Mesothelial cell of epicardium (in vitro differentiated cells): ENCODE measurements around the gene DUSP16. TPM values are rescaled to one million over a fixed set of nuclear protein-coding genes. Genes with fewer than 3 reads are reported as not detected.
"Not testable (repeated sequence)": the region's sequence is repeated elsewhere in the genome, so short reads cannot be mapped to it uniquely, and the experiment has no call there.

Source experiments
- DNase-seq, 2 experiments: peaks; one replicate each; pipeline ENCODE4 v3.0.0; 2021; ENCODE audit warnings: low spot score in 2 of 2; ENCODE audit not compliant: unreplicated experiment in 2 of 2
- H3K27ac Mint-ChIP-seq: 2 replicates; pipeline ENCODE4 v1.8.0; 2021; ENCODE audit warnings: mixed read lengths
- H3K27me3 Mint-ChIP-seq: 2 replicates; pipeline ENCODE4 v1.8.0; 2021; ENCODE audit warnings: low read depth, mixed read lengths
- H3K36me3 Mint-ChIP-seq: 2 replicates; pipeline ENCODE4 v1.8.0; 2021; ENCODE audit warnings: mixed read lengths
- H3K4me1 Mint-ChIP-seq: 2 replicates; pipeline ENCODE4 v1.8.0; 2021; ENCODE audit warnings: mixed read lengths
- H3K4me3 Mint-ChIP-seq: 2 replicates; pipeline ENCODE4 v1.8.0; 2021; ENCODE audit warnings: mild to moderate bottlenecking, moderate library complexity, mixed read lengths
- H3K9me3 Mint-ChIP-seq: 2 replicates; pipeline ENCODE4 v1.8.0; 2021; ENCODE audit warnings: mixed read lengths
- total RNA-seq: library from RNA; stranded (reverse); gene quantifications from 3 replicates; pipeline ENCODE4 v1.2.1, GENCODE V29; 2021
- TF ChIP-seq, protein P1 (sequence below): fragments of 200-600 bp; sonication (generic); IDR thresholded peaks from one replicate; pipeline ENCODE4 v1.5.0; 2021; ENCODE audit warnings: antibody characterized with exemption; ENCODE audit not compliant: unreplicated experiment

Gene DUSP16
- total RNA-seq, 1 donor from 2014 or later: 31.5 TPM

DNA sequence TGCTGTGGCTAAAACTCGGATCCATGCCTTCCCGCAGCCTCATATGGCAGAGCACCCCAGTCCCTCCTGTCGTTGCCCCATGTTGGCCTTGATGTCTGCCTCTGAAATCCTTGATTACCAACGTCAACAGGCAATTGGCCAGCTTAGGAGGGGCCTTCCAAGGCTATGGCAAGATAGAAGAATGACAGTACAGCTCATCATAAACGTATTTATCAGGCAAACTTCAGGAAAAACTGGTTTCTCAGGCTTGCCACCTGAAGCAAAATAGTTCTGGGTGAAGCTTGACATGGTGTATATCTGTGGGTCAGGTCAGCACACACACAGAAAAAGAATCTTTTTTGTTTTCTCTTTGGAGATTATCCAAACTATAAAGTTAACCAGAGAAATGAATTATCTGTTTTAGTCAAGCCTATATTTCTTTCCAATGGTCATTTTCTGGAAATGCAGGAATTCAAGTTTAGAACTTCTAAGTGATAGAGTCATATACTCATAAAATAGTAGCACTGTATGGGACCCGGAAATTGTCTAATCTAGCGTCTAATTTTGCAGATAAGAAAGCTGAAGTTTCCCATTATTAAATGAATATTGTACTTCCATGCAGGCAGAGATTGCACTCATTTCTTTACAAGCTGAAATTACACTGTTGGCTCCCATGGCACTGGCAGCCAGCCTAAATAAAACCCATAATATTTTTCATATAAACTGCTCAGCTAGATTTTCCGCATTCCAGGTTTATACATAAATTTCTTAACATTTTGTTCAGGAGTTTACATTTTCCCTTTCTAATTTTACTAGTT is 24.4 kb upstream of the DUSP16 start:
- no peaks in the 10 kb centered on the region for H3K36me3 Mint-ChIP-seq
- TF ChIP-seq, protein P1, sequence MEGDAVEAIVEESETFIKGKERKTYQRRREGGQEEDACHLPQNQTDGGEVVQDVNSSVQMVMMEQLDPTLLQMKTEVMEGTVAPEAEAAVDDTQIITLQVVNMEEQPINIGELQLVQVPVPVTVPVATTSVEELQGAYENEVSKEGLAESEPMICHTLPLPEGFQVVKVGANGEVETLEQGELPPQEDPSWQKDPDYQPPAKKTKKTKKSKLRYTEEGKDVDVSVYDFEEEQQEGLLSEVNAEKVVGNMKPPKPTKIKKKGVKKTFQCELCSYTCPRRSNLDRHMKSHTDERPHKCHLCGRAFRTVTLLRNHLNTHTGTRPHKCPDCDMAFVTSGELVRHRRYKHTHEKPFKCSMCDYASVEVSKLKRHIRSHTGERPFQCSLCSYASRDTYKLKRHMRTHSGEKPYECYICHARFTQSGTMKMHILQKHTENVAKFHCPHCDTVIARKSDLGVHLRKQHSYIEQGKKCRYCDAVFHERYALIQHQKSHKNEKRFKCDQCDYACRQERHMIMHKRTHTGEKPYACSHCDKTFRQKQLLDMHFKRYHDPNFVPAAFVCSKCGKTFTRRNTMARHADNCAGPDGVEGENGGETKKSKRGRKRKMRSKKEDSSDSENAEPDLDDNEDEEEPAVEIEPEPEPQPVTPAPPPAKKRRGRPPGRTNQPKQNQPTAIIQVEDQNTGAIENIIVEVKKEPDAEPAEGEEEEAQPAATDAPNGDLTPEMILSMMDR: no peak
- no peaks in the 10 kb centered on the region for H3K27me3 Mint-ChIP-seq
- H3K4me1 Mint-ChIP-seq: peaks cover 63% of the 10 kb centered on the region
- no peak overlapping the region for H3K4me3 Mint-ChIP-seq
- DNase-seq: no peak
- H3K27ac Mint-ChIP-seq: peak overlapping the region; percentile 92
- H3K9me3 Mint-ChIP-seq: peaks cover 6% of the 10 kb centered on the region

GRCh38 chr12:12585115-12585863 is 22.6 kb upstream of the DUSP16 start:
- peak overlapping the region; percentile 92 for H3K27ac Mint-ChIP-seq
- H3K4me1 Mint-ChIP-seq: peaks cover 68% of the 10 kb centered on the region
- no peaks in the 10 kb centered on the region for H3K27me3 Mint-ChIP-seq
- DNase-seq: no peak
- H3K36me3 Mint-ChIP-seq: no peaks in the 10 kb centered on the region
- H3K4me3 Mint-ChIP-seq: no peak overlapping the region
- peaks cover 6% of the 10 kb centered on the region for H3K9me3 Mint-ChIP-seq
- TF ChIP-seq, protein P1: no peak

DNA sequence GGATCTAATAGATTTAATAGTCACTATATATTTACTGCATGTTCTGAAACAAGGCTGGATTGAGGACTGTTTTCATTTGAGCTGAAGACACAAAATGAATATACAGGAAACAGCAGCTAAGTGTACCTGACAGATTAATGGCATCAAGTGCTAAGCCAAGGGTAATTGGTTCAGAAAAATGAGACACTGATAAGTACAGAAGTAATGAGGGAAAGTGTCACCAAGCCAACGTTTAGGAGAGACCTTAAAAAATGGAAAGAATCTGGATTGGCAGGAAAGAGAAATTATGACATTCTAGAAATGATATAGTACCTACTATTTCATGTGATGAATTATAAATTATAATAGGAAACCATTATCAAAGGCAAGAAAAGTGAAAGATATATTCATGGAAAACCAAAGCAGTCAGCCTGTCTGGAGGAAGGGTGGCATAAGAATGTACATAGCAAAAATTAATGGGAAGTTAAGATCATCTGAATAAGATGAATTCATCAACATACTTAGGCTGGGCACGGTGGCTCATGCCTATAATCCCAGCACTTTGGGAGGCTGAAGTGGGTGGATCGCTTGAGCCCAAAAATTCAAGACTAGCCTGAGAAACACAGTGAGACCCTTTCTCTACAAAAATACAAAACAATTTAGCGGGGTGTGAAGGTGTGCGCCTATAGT is 21.0 kb upstream of the DUSP16 start:
- H3K4me1 Mint-ChIP-seq: peaks cover 64% of the 10 kb centered on the region
- TF ChIP-seq, protein P1: no peak
- DNase-seq: no peak
- no peaks in the 10 kb centered on the region for H3K27me3 Mint-ChIP-seq
- H3K27ac Mint-ChIP-seq: peak overlapping the region; percentile 70
- no peaks in the 10 kb centered on the region for H3K36me3 Mint-ChIP-seq
- H3K9me3 Mint-ChIP-seq: peaks cover 4% of the 10 kb centered on the region
- no peak overlapping the region for H3K4me3 Mint-ChIP-seq

GRCh38 chr12:12582895-12583303 is 20.2 kb upstream of the DUSP16 start:
- H3K27me3 Mint-ChIP-seq: no peaks in the 10 kb centered on the region
- no peak for DNase-seq
- H3K4me1 Mint-ChIP-seq: peaks cover 60% of the 10 kb centered on the region
- peak overlapping the region; percentile 1 for H3K27ac Mint-ChIP-seq
- TF ChIP-seq, protein P1: no peak
- no peaks in the 10 kb centered on the region for H3K36me3 Mint-ChIP-seq
- no peak overlapping the region for H3K4me3 Mint-ChIP-seq
- H3K9me3 Mint-ChIP-seq: peaks cover 4% of the 10 kb centered on the region

DNA sequence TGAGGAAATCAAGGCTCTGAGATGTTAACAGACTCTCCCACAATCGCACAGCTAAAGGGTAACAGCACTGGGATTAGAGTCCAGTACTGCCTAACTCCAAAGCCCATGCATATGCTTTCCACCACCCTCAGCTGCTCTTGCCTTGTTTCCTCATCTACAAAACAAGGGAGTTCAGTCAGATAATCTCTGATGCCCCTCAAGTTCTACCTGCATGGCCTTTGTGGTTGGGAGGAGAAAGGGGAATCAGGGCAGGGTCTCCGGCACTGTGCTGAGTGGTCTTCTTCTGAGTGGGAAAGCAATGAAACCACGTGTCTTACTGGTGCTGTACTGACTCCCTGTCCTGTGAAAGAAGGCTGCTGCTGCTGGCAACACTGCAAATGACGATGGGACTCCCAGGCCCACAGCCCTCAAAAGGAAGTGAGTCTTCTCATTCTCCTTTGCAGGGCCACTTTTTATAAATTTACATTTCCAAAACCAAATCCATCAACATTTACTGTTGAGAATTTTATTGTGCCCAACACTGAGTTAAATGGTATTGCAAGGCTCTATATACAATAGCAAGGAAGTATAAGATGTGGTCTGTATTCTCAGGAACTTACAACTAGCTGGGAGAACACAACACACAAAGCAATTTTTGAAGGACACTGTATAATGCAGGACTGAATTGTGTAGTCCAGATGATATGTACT is 19.7 kb upstream of the DUSP16 start:
- Mint-ChIP-seq H3K36me3 (no peaks in the 10 kb centered on the region), H3K4me3 (no peak overlapping the region), H3K27ac (no peak overlapping the region), H3K27me3 (no peaks in the 10 kb centered on the region), H3K9me3 (peaks cover 4% of the 10 kb centered on the region), H3K4me1 (peaks cover 57% of the 10 kb centered on the region)
- DNase-seq: no peak
- TF ChIP-seq, protein P1: no peak

DNA sequence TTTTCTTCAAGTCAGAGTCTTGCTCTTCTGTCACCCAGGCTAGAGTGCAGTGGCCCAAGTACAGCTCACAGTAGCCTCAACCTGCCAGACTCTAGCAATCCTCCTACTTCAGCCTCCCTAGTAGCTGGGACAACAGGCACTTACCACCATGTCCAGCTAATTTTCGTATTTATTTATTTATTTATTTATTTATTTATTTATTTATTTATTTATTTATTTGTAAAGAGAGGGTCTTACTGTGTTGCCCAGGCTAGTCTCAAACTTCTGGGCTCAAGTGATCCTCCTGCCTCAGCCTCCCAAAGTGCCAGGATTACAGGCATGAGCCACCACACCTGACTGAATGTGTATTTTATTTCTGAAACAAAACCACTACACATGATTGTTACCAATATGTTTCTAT is 18.1 kb upstream of the DUSP16 start:
- DNase-seq, H3K9me3 Mint-ChIP-seq, H3K36me3 Mint-ChIP-seq, H3K4me3 Mint-ChIP-seq, H3K27ac Mint-ChIP-seq, H3K27me3 Mint-ChIP-seq: not testable (repeated sequence)
- peaks cover 41% of the 10 kb centered on the region for H3K4me1 Mint-ChIP-seq
